Heart right ventricle (tissue), 16 donors: ENCODE data around the gene C16orf86. TPM values are rescaled to one million over a fixed set of nuclear protein-coding genes. Genes with fewer than 3 reads are reported as not detected.

Source experiments
- ATAC-seq, 8 donors: fragments of 200-7000 bp; cut with Tn5 transposase; one replicate each; pipeline ENCODE4 v1.9.1; 2020; ENCODE audit warnings: mild to moderate bottlenecking in 8 of 8, moderate library complexity in 8 of 8, moderate number of reproducible peaks in 1 of 8
- DNase-seq, 2 donors: peaks; one replicate each; pipeline ENCODE4 v3.0.0-alpha.2; 2020
- H3K27ac ChIP-seq, 10 donors: fragments of 200-600 bp; sonication (generic) in 2 of 10; one replicate each; pipeline versions ENCODE4 v1.5.0 to v1.8.0; 2020 to 2022; ENCODE audit warnings: mild to moderate bottlenecking in 3 of 10
- H3K27me3 ChIP-seq, 7 donors: fragments of 200-600 bp; one replicate each; pipeline ENCODE4 v1.8.0; 2021 to 2022; ENCODE audit warnings: mild to moderate bottlenecking in 2 of 7
- H3K36me3 ChIP-seq, 9 donors: fragments of 200-600 bp; sonication (generic) in 1 of 9; one replicate each; pipeline versions ENCODE4 v1.5.0 to v1.8.0; 2020 to 2022; ENCODE audit warnings: mild to moderate bottlenecking in 2 of 9
- H3K4me1 ChIP-seq, 9 donors: fragments of 200-600 bp; sonication (generic) in 1 of 9; one replicate each; pipeline versions ENCODE4 v1.5.0 to v1.8.0; 2020 to 2022; ENCODE audit warnings: mild to moderate bottlenecking in 4 of 9
- H3K4me3 ChIP-seq, 10 donors: fragments of 200-600 bp; sonication (generic) in 2 of 10; one replicate each; pipeline versions ENCODE4 v1.5.0 to v1.8.0; 2020 to 2022; ENCODE audit warnings: mild to moderate bottlenecking in 7 of 10, moderate library complexity in 2 of 10
- H3K9me3 ChIP-seq, 11 donors: fragments of 200-600 bp in 10 of 11; sonication (generic) in 2 of 11; one replicate each; pipeline versions ENCODE4 v1.5.0 to v1.8.0; 2013 to 2022; ENCODE audit warnings: mild to moderate bottlenecking in 2 of 11, control low read depth in 1 of 11, moderate library complexity in 1 of 11
- CTCF ChIP-seq, 9 donors: fragments of 200-600 bp; sonication (generic) in 2 of 9; IDR thresholded peaks; one replicate each; pipeline versions ENCODE4 v1.5.0 to v1.8.0; 2021 to 2022; ENCODE audit warnings: antibody characterized with exemption in 9 of 9, mild to moderate bottlenecking in 5 of 9, moderate library complexity in 1 of 9
- WGBS, 2 donors: extraction: QIAGEN DNeasy Blood & Tissue Kit; methylation state at CpG; one replicate each; pipeline ENCODE4 v1.1.7; 2013; ENCODE audit warnings: inconsistent platforms in 1 of 2; 5-methylcytosine and 5-hydroxymethylcytosine counted together
- intact Hi-C, 10 donors: fragments of 100-400 bp; cut with DNase I; formaldehyde crosslinking; loops; one replicate each; pipeline versions ENCODE4 v1.11.1 to v1.14.2; 2022
- polyA plus RNA-seq, 2 donors: library from polyadenylated mRNA; stranded (reverse); fragments of 200-250 nt; gene quantifications; one replicate each; pipeline ENCODE4 v1.2.3, GENCODE V29; 2013
- total RNA-seq, 10 donors: library from RNA; stranded (reverse); fragmentation: NEBNext Ultra II Directional in 3 of 10; extraction: Animal tissue kit (Norgen Biotek cat#: 25700) in 3 of 10; gene quantifications; one replicate each; pipeline versions ENCODE4 v1.2.1 to v1.2.4, GENCODE V29; 2021 to 2023
- donor health status: Arrhythmogenic right ventricular cardiomyopathy.
- donor health status: ischemic (EF 13 %, LVEDD 7.1; RV severe dilation, severe dysfunction).
- donor health status: healthy with polysubstance abuse.
- donor health status: DM: no; HTN: yes; CAD: no.
- donor health status: DM: no; HTN: no; CAD: no.
- donor health status: ischemic (EF 25% LVEDD 6.9; RV normal size, moderate dysfunction).
- donor health status: ischemic (EF 25% LVEDD 5.7; RV mildly dilated, moderate dysfunction).
- donor health status: healthy.
- donor health status: DM: yes; HTN: yes; CAD: no.
- donor health status: Ischemic cardiomyopathy.
- donor health status: ischemic (EF 35%, LVEDD 5.7; RV mildly dilated, moderate dysfunction).
- donor health status: nonischemic (EF 11% LVEDD 7.7; RV severe dilation, severe dysfunction).
- donor health status: DM: yes; HTN: yes; CAD: no.
- donor health status: PGD.
- donor health status: ischemic (EF 29% LVEDD 5.4; RV normal size, mild dysfunction).
- donor health status: nonischemic (EF 23%, LVEDD 6.1; RV moderate dilation, normal function).

Gene C16orf86
- total and polyA plus RNA-seq, 12 donors = 2.6 to 5.6 (median 3.9) TPM

GRCh38 chr16:67676516-67676915 lies 9.9 kb downstream of the C16orf86 start:
- no peak for TF ChIP-seq CTCF (IDR thresholded peaks at IDR 0.05)
- DNase-seq (no peak), ATAC-seq (no peak)
- Histone ChIP-seq H3K9me3 (no peaks in the 10 kb centered on the region), H3K36me3 (peaks cover 0 to 28% (median 0%) of the 10 kb centered on the region in 9 donors), H3K27ac (peak overlapping the region in 2 of 10 donors; percentile 14 to 26), H3K4me3 (no peak overlapping the region), H3K4me1 (peaks cover 13 to 44% (median 28%) of the 10 kb centered on the region in 9 donors), H3K27me3 (no peaks in the 10 kb centered on the region)
- intact Hi-C loops = loop anchor here in 8 of 10 donors (5.0 to 10.0 kb wide), 8 partner anchors 36 to 388 kb away; partner anchors contain the start of genes RANBP10 (in 2 of the 8), TSNAXIP1 (in 2 of the 8), CENPT (in 1 of the 8) and GFOD2 (in 1 of the 8)
- WGBS, 2 donors = 72 to 74% methylated on average over 4 of the region's 4 CpGs

DNA sequence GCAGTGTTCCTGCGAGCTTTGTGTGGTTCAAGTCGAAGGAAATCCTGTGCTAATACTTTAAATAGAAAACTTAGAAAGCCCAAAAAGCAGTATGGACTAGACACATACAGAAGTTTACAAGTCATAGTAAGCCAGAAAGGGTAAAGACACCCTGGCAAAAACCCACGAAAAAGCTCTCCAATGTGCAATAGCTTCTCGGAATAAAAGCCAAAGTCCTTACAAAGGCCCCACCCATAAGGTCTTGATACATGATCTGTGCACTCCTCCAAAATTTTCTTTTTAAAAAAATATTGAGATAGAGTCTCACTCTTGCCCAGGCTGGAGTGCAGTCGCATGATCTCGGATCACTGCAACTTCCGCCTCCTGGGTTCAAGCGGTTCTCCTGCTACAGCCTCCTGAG lies 10.3 kb downstream of the C16orf86 start:
- H3K9me3 ChIP-seq = no peaks in the 10 kb centered on the region
- H3K4me1 ChIP-seq = peaks cover 13 to 44% (median 28%) of the 10 kb centered on the region in 9 donors
- TF ChIP-seq CTCF (IDR thresholded peaks at IDR 0.05) = no peak
- peak overlapping the region in 2 of 10 donors; percentile 14 to 26 for H3K27ac ChIP-seq
- no peak overlapping the region for H3K4me3 ChIP-seq
- ATAC-seq (no peak), DNase-seq (no peak)
- H3K36me3 ChIP-seq = peaks cover 0 to 32% (median 0%) of the 10 kb centered on the region in 9 donors
- 76 to 87% methylated on average over 8 of the region's 8 CpGs for WGBS, 2 donors
- H3K27me3 ChIP-seq = no peaks in the 10 kb centered on the region
- intact Hi-C loops = loop anchor here in 8 of 10 donors (5.0 to 10.0 kb wide), 8 partner anchors 35 to 388 kb away; partner anchors contain the start of genes RANBP10 (in 2 of the 8), TSNAXIP1 (in 2 of the 8), CENPT (in 1 of the 8) and GFOD2 (in 1 of the 8)

DNA sequence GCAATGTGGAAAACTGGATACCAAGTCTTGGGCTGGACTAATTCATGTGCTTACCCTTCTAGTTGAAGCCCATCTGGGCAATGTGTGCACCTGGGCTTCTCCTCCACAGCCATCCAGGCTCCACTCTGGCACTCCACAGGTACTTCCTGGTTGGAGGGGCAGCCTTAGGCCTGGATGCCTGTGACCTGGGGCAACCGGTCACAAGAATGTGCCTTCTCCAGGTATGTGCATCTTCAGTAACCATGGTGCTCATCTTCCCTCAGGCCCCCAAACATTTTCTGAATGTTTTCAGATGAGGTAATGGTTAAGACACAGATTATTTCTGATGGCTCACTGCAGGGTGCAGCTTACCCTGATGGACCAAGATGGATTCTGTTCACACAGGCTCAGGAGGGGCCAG lies 11.1 kb downstream of the C16orf86 start:
- intact Hi-C loops = loop anchor here in 8 of 10 donors (5.0 to 10.0 kb wide), 8 partner anchors 35 to 387 kb away; partner anchors contain the start of genes RANBP10 (in 2 of the 8), TSNAXIP1 (in 2 of the 8), CENPT (in 1 of the 8) and GFOD2 (in 1 of the 8)
- peaks cover 13 to 38% (median 22%) of the 10 kb centered on the region in 9 donors for H3K4me1 ChIP-seq
- no peak for DNase-seq
- no peak overlapping the region for H3K4me3 ChIP-seq
- H3K36me3 ChIP-seq = peaks cover 0 to 38% (median under 1%) of the 10 kb centered on the region in 9 donors
- no peaks in the 10 kb centered on the region for H3K9me3 ChIP-seq
- no peak overlapping the region for H3K27ac ChIP-seq
- no peaks in the 10 kb centered on the region for H3K27me3 ChIP-seq
- 96 to 100% methylated on average over 1 of the region's 1 CpG for WGBS, 2 donors
- TF ChIP-seq CTCF (IDR thresholded peaks at IDR 0.05) = no peak
- ATAC-seq = no peak

DNA sequence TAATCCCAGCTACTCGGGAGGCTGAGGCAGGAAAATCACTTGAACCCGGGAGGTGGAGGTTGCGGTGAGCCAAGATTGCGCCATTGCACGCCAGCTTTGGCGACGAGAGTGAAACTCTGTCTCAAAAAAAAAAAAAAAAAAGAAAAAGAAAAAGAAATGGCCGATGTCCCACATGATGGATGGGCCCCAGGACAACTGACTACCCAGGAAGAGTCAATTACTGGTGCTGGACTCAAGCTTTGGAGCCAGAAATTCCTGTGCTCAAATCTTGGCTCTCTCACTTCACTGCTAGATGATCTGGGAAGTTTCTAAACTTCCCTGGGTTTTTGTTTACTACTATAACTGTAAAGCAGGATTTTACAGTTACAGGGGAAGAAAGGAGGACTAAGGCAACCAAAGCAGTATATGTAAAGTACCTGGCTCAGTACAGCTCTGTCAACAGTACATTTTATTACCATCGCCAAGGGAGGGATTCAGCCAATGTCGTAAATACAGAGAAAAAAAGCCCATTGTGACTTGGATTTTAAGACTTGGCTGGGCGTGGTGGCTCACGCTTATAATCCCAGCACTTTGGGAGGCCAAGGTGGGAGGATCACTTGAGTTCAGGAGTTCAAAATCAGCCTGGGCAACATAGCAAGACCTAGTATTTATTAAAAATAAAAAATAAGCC lies 11.9 kb downstream of the C16orf86 start:
- Histone ChIP-seq H3K36me3 (peaks cover 0 to 46% (median 7%) of the 10 kb centered on the region in 9 donors), H3K27me3 (no peaks in the 10 kb centered on the region), H3K4me3 (no peak overlapping the region), H3K27ac (no peak overlapping the region), H3K9me3 (no peaks in the 10 kb centered on the region), H3K4me1 (peaks cover 9 to 30% (median 16%) of the 10 kb centered on the region in 9 donors)
- WGBS, 2 donors = 94 to 96% methylated on average over 12 of the region's 12 CpGs
- intact Hi-C loops = loop anchor here in 8 of 10 donors (5.0 to 10.0 kb wide), 8 partner anchors 34 to 386 kb away; partner anchors contain the start of genes RANBP10 (in 2 of the 8), TSNAXIP1 (in 2 of the 8), CENPT (in 1 of the 8) and GFOD2 (in 1 of the 8)
- DNase-seq (no peak), ATAC-seq (no peak)
- TF ChIP-seq CTCF (IDR thresholded peaks at IDR 0.05) = no peak
